Left lung (tissue), 10 donors: ENCODE measurements around the gene ENKD1. TPM values are rescaled to one million over a fixed set of nuclear protein-coding genes. Genes with fewer than 3 reads are reported as not detected.

Experiments used
- ATAC-seq: fragments of 200-7000 bp; cut with Tn5 transposase; one replicate; pipeline ENCODE4 v1.9.1; 2020; ENCODE audit warnings: moderate library complexity
- DNase-seq, 4 donors: peaks; one replicate each; pipeline ENCODE4 v3.0.0-alpha.2; 2013 to 2020
- H3K27ac ChIP-seq, 2 donors: fragments of 200-600 bp; sonication (generic) in 1 of 2; one replicate each; pipeline versions ENCODE4 v1.5.0 to v1.8.0; 2020 to 2021
- H3K27me3 ChIP-seq, 2 donors: fragments of 200-600 bp; sonication (generic) in 1 of 2; one replicate each; pipeline versions ENCODE4 v1.5.0 to v1.8.0; 2020 to 2021
- H3K36me3 ChIP-seq, 2 donors: fragments of 200-600 bp; sonication (generic) in 1 of 2; one replicate each; pipeline versions ENCODE4 v1.5.0 to v1.8.0; 2020 to 2021
- H3K4me1 ChIP-seq, 2 donors: fragments of 200-600 bp; one replicate each; pipeline ENCODE4 v1.8.0; 2021
- H3K4me3 ChIP-seq, 2 donors: fragments of 200-600 bp; sonication (generic) in 1 of 2; one replicate each; pipeline versions ENCODE4 v1.5.0 to v1.8.0; 2020 to 2021; ENCODE audit warnings: mild to moderate bottlenecking in 1 of 2
- H3K9me3 ChIP-seq, 2 donors: fragments of 200-600 bp; sonication (generic) in 1 of 2; one replicate each; pipeline versions ENCODE4 v1.5.0 to v1.8.0; 2020 to 2021
- intact Hi-C, 2 donors: fragments of 100-400 bp; cut with DNase I; formaldehyde crosslinking; loops; one replicate each; pipeline versions ENCODE4 v1.11.2 to v1.14.2; 2022
- polyA plus RNA-seq, 6 donors: library from polyadenylated mRNA; unstranded; fragments of 120-200 nt; gene quantifications; one replicate each; pipeline ENCODE4 v1.2.1, GENCODE V29; 2013; ENCODE audit not compliant: insufficient read length in 6 of 6
- total RNA-seq, 2 donors: library from RNA; stranded (reverse); fragmentation: NEBNext Ultra II Directional; extraction: Animal tissue kit (Norgen Biotek cat#: 25700); gene quantifications; one replicate each; pipeline ENCODE4 v1.2.1, GENCODE V29; 2021
- TF ChIP-seq, protein P1 (sequence below), 2 donors: fragments of 200-600 bp; sonication (generic) in 1 of 2; IDR thresholded peaks; one replicate each; pipeline versions ENCODE4 v1.5.0 to v1.8.0; 2021; ENCODE audit warnings: antibody characterized with exemption in 2 of 2
- donor health status: DM: no; HTN: yes; CAD: no.
- donor health status: DM: no; HTN: no; CAD: no.

ENKD1 gene
- total and polyA plus RNA-seq, 8 donors: 11.2 to 26.0 (median 22.0) TPM

DNA sequence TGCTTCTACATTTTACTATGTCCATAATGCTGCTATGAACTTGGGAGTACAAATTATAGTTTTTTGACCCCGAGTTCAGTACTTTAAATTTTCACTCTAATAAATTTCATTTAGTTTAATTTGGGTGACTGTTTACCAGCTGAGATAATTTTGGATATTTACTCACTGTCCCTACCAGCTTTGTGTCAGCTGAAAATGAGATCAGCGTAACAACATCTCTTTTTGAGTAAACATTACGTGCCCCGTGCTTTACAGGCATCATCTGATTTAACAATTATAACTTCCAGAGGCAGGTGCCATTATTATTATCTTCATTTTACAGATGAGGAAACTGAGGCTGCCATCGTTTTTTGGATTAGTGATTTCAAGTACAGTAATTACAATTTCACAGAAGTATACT is 37.6 kb upstream of the ENKD1 start:
- no peaks in the 10 kb centered on the region for H3K36me3 ChIP-seq
- intact Hi-C loops: no loop called here
- no peaks in the 10 kb centered on the region for H3K9me3 ChIP-seq
- ATAC-seq (no peak), DNase-seq (no peak)
- TF ChIP-seq, protein P1, sequence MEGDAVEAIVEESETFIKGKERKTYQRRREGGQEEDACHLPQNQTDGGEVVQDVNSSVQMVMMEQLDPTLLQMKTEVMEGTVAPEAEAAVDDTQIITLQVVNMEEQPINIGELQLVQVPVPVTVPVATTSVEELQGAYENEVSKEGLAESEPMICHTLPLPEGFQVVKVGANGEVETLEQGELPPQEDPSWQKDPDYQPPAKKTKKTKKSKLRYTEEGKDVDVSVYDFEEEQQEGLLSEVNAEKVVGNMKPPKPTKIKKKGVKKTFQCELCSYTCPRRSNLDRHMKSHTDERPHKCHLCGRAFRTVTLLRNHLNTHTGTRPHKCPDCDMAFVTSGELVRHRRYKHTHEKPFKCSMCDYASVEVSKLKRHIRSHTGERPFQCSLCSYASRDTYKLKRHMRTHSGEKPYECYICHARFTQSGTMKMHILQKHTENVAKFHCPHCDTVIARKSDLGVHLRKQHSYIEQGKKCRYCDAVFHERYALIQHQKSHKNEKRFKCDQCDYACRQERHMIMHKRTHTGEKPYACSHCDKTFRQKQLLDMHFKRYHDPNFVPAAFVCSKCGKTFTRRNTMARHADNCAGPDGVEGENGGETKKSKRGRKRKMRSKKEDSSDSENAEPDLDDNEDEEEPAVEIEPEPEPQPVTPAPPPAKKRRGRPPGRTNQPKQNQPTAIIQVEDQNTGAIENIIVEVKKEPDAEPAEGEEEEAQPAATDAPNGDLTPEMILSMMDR (IDR thresholded peaks at IDR 0.05): no peak
- no peaks in the 10 kb centered on the region for H3K27me3 ChIP-seq
- peak overlapping the region in 1 of 2 donors; percentile 23 for H3K27ac ChIP-seq
- H3K4me1 ChIP-seq: peaks cover 0 to 5% of the 10 kb centered on the region in 2 donors
- no peak overlapping the region for H3K4me3 ChIP-seq

DNA sequence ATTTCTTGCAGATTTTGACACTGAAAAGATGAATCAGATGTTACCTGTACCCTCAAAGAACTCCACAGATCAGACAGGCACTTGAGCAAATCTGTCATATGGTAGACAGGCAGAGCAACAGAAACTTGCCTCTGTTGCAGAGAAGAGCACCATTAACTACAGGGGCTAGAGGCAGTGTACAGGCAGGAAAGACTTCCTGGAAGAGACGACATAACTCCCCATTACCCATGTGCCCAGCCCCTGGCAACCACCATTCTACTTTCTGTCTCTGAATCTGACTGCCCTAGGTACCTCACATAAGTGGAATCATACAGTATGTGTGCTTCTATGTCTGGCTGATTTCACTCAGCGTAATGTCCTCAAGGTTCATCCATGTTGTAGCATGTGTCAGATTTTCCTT is 37.1 kb upstream of the ENKD1 start:
- no peak overlapping the region for H3K4me3 ChIP-seq
- no peaks in the 10 kb centered on the region for H3K27me3 ChIP-seq
- peaks cover 0 to 4% of the 10 kb centered on the region in 2 donors for H3K36me3 ChIP-seq
- peaks cover 0 to 8% of the 10 kb centered on the region in 2 donors for H3K4me1 ChIP-seq
- no peak for ATAC-seq
- DNase-seq: no peak
- no peaks in the 10 kb centered on the region for H3K9me3 ChIP-seq
- peak overlapping the region in 1 of 2 donors; percentile 23 for H3K27ac ChIP-seq
- intact Hi-C loops: no loop called here
- TF ChIP-seq, protein P1 (IDR thresholded peaks at IDR 0.05): no peak

DNA sequence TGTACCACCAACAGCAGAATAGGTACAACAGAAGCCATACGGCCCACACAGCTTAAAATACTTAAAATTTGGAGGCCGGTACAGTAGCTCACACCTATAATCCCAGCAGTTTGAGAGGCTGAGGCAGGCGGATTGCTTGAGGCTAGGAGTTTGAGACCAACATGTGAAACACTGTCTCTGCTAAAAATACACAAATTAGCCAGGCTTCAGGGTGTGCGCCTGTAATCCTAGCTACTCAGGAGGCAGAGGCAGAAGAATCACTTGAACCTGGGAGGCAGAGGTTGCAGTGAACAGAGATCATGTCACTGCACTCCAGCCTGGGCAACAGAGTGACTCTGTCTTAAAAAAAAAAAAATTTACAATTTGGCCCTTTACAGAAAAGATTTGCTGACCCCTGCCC is 35.6 kb upstream of the ENKD1 start:
- no peak for ATAC-seq
- H3K27ac ChIP-seq: no peak overlapping the region
- no peaks in the 10 kb centered on the region for H3K27me3 ChIP-seq
- peaks cover 0 to 8% of the 10 kb centered on the region in 2 donors for H3K36me3 ChIP-seq
- H3K4me1 ChIP-seq: peaks cover 0 to 22% of the 10 kb centered on the region in 2 donors
- intact Hi-C loops: no loop called here
- no peaks in the 10 kb centered on the region for H3K9me3 ChIP-seq
- no peak overlapping the region for H3K4me3 ChIP-seq
- DNase-seq: no peak
- TF ChIP-seq, protein P1 (IDR thresholded peaks at IDR 0.05): no peak

DNA sequence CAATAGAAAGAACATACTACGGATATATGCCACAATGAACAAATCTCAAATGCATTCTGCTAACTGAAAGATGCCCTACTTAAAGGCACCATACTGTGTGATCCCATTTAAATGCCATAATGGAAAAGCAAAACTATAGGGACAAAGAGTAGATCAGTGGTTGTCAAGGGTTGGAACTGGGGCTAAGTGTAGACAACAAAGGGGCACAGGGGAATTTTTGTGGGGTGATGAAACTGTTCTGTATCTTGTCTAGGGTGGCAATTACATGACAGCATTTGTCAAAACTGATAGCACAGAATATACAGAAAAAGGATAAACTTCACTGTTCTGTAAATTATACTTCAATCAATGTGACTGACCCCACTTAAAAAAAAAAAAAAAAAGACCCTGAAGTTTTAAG is 34.9 kb upstream of the ENKD1 start:
- no peaks in the 10 kb centered on the region for H3K9me3 ChIP-seq
- H3K4me3 ChIP-seq: no peak overlapping the region
- ATAC-seq (no peak), DNase-seq (no peak)
- TF ChIP-seq, protein P1 (IDR thresholded peaks at IDR 0.05): no peak
- peaks cover 0 to 8% of the 10 kb centered on the region in 2 donors for H3K36me3 ChIP-seq
- H3K4me1 ChIP-seq: peaks cover 0 to 28% of the 10 kb centered on the region in 2 donors
- intact Hi-C loops: no loop called here
- no peak overlapping the region for H3K27ac ChIP-seq
- no peaks in the 10 kb centered on the region for H3K27me3 ChIP-seq

DNA sequence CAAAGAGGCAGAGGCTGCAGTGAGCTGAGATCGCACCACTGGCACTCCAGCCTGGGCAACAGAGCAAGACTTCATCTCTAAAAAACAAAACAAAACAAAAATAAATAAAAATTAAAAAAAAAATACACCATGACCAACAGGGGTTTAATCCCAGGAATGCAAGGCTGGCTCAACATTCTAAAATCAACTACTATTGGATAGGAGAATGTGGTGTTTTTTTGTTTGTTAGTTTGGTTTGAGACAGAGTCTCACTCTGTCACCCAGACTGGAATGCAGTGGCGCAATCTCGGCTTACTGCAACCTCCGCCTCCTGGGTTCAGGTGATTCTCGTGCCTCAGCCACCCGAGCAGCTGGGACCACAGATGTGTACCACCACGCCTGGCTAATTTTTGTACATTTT is 32.7 kb upstream of the ENKD1 start:
- ATAC-seq (no peak), DNase-seq (no peak)
- no peaks in the 10 kb centered on the region for H3K9me3 ChIP-seq
- TF ChIP-seq, protein P1 (IDR thresholded peaks at IDR 0.05): no peak
- intact Hi-C loops: no loop called here
- H3K4me1 ChIP-seq: peaks cover 0 to 28% of the 10 kb centered on the region in 2 donors
- no peaks in the 10 kb centered on the region for H3K27me3 ChIP-seq
- no peak overlapping the region for H3K4me3 ChIP-seq
- H3K27ac ChIP-seq: no peak overlapping the region
- H3K36me3 ChIP-seq: peaks cover 0 to 8% of the 10 kb centered on the region in 2 donors
